Thoracic aorta (tissue), 2 donors: ENCODE data around the gene ERO1B. TPM values are rescaled to one million over a fixed set of nuclear protein-coding genes. Genes with fewer than 3 reads are reported as not detected.

Experiments
- ATAC-seq: fragments of 150-250 bp; one replicate; pipeline ENCODE4 v1.8.0; 2017; ENCODE audit warnings: low read depth; ENCODE audit not compliant: insufficient number of reproducible peaks, low FRiP score
- DNase-seq: peaks from one replicate; pipeline ENCODE4 v3.0.0-alpha.2; 2020; ENCODE audit warnings: low spot score
- H3K27ac ChIP-seq, 2 donors: fragments of 200-600 bp; sonication (generic); 1 replicate in 1 of 2; 2 replicates in 1 of 2; pipeline ENCODE4 v1.5.1; 2016; ENCODE audit warnings: mild to moderate bottlenecking in 2 of 2, moderate library complexity in 2 of 2
- H3K27me3 ChIP-seq: fragments of 200-600 bp; sonication (generic); replicated peaks from 2 replicates; pipeline ENCODE4 v1.6.0; 2016; ENCODE audit warnings: mild to moderate bottlenecking; ENCODE audit not compliant: insufficient read depth
- H3K36me3 ChIP-seq: fragments of 200-600 bp; sonication (generic); one replicate; pipeline ENCODE4 v1.5.1; 2016
- H3K4me1 ChIP-seq, 2 donors: fragments of 200-600 bp; sonication (generic); 1 replicate in 1 of 2; 2 replicates in 1 of 2; pipeline versions ENCODE4 v1.5.1 to v1.6.0; 2016; ENCODE audit warnings: low read depth in 2 of 2, mild to moderate bottlenecking in 1 of 2; ENCODE audit not compliant: control insufficient read depth in 1 of 2
- H3K4me3 ChIP-seq: fragments of 200-600 bp; sonication (generic); 2 replicates; pipeline ENCODE4 v1.5.1; 2016; ENCODE audit warnings: mild to moderate bottlenecking
- H3K9me3 ChIP-seq: fragments of 200-600 bp; sonication (generic); 2 replicates; pipeline ENCODE4 v1.5.1; 2016
- CTCF ChIP-seq: fragments of 200-600 bp; sonication (generic); IDR thresholded peaks from one replicate; pipeline ENCODE4 v1.5.1; 2019; ENCODE audit warnings: antibody characterized with exemption
- total RNA-seq, 2 donors: library from RNA; depleted of rRNA; stranded (reverse); fragments of >200 nt; gene quantifications; one replicate each; pipeline versions ENCODE4 v1.1.0 to v1.2.3, GENCODE V29; 2016

Gene ERO1B
- total RNA-seq, 2 donors from 2014 or later, result 20.8 to 33.3 TPM

- ATAC-seq (no peak), DNase-seq (no peak)
- Histone ChIP-seq H3K4me3 (no peak overlapping the region), H3K27me3 (no peaks in the 10 kb centered on the region), H3K27ac (no peak overlapping the region), H3K4me1 (no peaks in the 10 kb centered on the region), H3K9me3 (no peaks in the 10 kb centered on the region), H3K36me3 (peaks cover 2% of the 10 kb centered on the region)
- TF ChIP-seq CTCF, result no peak
Measured at GRCh38 chr1:236211815-236212214, 69.9 kb downstream of the ERO1B start.

GRCh38 chr1:236209713-236210112 is 72.0 kb downstream of the ERO1B start:
- TF ChIP-seq CTCF, result no peak

GRCh38 chr1:236209185-236209584 is 72.6 kb downstream of the ERO1B start:
- Histone ChIP-seq H3K27ac (no peak overlapping the region), H3K36me3 (no peaks in the 10 kb centered on the region), H3K9me3 (no peaks in the 10 kb centered on the region), H3K27me3 (no peaks in the 10 kb centered on the region), H3K4me1 (no peaks in the 10 kb centered on the region), H3K4me3 (no peak overlapping the region)
- DNase-seq (no peak), ATAC-seq (no peak)
- TF ChIP-seq CTCF, result no peak

More at GRCh38 chr1:236209713-236210112, 72.0 kb downstream of the ERO1B start:
- no peak overlapping the region for H3K27ac ChIP-seq
- no peaks in the 10 kb centered on the region for H3K9me3 ChIP-seq
- no peak overlapping the region for H3K4me3 ChIP-seq
- no peaks in the 10 kb centered on the region for H3K4me1 ChIP-seq
- no peaks in the 10 kb centered on the region for H3K27me3 ChIP-seq
- DNase-seq (no peak), ATAC-seq (no peak)
- H3K36me3 ChIP-seq, result peaks cover 2% of the 10 kb centered on the region

- H3K4me3 ChIP-seq, result no peak overlapping the region
Measured at GRCh38 chr1:236207569-236207968, 74.2 kb downstream of the ERO1B start.

GRCh38 chr1:236207121-236207520 is 74.6 kb downstream of the ERO1B start:
- Histone ChIP-seq H3K9me3 (no peaks in the 10 kb centered on the region), H3K27ac (no peak overlapping the region), H3K36me3 (peaks cover 4% of the 10 kb centered on the region), H3K27me3 (no peaks in the 10 kb centered on the region), H3K4me1 (no peaks in the 10 kb centered on the region), H3K4me3 (no peak overlapping the region)
- TF ChIP-seq CTCF, result no peak
- no peak for DNase-seq
- ATAC-seq, result no peak

More at GRCh38 chr1:236207569-236207968, 74.2 kb downstream of the ERO1B start:
- DNase-seq (no peak), ATAC-seq (no peak)
- Histone ChIP-seq H3K36me3 (peaks cover 4% of the 10 kb centered on the region), H3K27ac (no peak overlapping the region), H3K27me3 (no peaks in the 10 kb centered on the region), H3K9me3 (no peaks in the 10 kb centered on the region), H3K4me1 (no peaks in the 10 kb centered on the region)
- no peak for TF ChIP-seq CTCF
